ENCODE results near the gene SNX22.

SNX22 gene

DNA sequence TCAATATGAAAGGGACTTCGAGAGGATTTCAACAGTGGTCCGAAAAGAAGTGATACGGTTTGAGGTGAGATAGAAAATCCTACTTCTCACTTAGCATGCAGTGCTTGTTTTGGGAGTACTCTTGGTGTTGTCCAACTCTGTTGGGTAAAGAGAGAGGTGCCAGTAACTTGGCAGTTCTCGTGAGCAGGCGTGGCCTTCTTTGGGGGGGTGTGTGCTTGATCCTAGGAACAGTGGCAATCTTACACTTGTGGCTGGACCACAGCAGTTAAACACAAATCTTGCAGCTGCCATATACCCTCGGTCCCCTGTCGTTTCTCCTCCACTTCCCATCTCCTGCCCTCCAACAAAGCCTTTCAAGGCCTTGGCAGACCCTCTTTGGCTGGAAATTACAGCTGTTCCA lies 15.2 kb upstream of the SNX22 start:
- no peak overlapping the region for H3K27ac ChIP-seq
- no peaks in the 10 kb centered on the region for H3K4me1 ChIP-seq (ENCODE audit: control insufficient read depth in 1 of 2, insufficient read depth in 1 of 2, low read depth in 1 of 2, low read length in 1 of 2)
- H3K4me3 ChIP-seq (ENCODE audit: low read depth in 1 of 2, low read length in 1 of 2): no peak overlapping the region
- no peaks in the 10 kb centered on the region for H3K27me3 ChIP-seq
- TF ChIP-seq, protein P1, sequence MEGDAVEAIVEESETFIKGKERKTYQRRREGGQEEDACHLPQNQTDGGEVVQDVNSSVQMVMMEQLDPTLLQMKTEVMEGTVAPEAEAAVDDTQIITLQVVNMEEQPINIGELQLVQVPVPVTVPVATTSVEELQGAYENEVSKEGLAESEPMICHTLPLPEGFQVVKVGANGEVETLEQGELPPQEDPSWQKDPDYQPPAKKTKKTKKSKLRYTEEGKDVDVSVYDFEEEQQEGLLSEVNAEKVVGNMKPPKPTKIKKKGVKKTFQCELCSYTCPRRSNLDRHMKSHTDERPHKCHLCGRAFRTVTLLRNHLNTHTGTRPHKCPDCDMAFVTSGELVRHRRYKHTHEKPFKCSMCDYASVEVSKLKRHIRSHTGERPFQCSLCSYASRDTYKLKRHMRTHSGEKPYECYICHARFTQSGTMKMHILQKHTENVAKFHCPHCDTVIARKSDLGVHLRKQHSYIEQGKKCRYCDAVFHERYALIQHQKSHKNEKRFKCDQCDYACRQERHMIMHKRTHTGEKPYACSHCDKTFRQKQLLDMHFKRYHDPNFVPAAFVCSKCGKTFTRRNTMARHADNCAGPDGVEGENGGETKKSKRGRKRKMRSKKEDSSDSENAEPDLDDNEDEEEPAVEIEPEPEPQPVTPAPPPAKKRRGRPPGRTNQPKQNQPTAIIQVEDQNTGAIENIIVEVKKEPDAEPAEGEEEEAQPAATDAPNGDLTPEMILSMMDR (IDR thresholded peaks at IDR 0.05): no peak
- no peaks in the 10 kb centered on the region for H3K9me3 ChIP-seq
- peaks cover 90% of the 10 kb centered on the region for H3K36me3 ChIP-seq

DNA sequence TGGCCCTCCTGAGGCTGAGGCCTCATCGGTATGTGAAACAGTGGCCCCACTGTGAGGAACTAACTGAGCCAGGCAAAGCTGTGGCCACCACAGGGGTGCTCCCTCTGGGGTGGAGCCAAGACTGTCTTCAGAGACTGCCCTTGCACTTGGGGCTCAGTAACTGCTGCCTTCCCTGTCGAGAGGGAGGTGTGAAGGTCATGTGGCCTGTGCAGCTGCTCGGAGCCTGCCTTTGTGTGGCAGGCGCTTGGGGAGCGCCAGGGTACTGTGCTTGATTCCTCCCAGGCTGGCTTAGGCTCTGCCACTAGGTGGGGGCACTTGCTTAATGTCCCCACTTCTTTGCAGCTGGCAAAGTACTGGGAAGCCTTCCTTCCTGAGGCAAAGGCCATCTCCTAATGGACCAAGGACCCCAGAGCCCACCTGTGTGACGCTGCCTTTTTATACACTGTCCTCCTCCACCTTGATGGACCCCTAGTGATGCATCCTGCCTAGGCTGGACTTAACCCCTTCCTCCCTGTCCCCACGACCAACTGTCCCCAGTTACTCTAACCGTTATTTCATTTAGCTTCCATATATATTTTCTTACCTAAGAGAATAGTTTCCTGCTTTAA lies 14.2 kb upstream of the SNX22 start:
- Histone ChIP-seq H3K36me3 (peaks cover 90% of the 10 kb centered on the region), H3K4me1 (ENCODE audit: control insufficient read depth in 1 of 2, insufficient read depth in 1 of 2, low read depth in 1 of 2, low read length in 1 of 2) (no peaks in the 10 kb centered on the region), H3K4me3 (ENCODE audit: low read depth in 1 of 2, low read length in 1 of 2) (no peak overlapping the region), H3K9me3 (no peaks in the 10 kb centered on the region), H3K27ac (no peak overlapping the region), H3K27me3 (no peaks in the 10 kb centered on the region)
- TF ChIP-seq, protein P1 (IDR thresholded peaks at IDR 0.05): no peak

DNA sequence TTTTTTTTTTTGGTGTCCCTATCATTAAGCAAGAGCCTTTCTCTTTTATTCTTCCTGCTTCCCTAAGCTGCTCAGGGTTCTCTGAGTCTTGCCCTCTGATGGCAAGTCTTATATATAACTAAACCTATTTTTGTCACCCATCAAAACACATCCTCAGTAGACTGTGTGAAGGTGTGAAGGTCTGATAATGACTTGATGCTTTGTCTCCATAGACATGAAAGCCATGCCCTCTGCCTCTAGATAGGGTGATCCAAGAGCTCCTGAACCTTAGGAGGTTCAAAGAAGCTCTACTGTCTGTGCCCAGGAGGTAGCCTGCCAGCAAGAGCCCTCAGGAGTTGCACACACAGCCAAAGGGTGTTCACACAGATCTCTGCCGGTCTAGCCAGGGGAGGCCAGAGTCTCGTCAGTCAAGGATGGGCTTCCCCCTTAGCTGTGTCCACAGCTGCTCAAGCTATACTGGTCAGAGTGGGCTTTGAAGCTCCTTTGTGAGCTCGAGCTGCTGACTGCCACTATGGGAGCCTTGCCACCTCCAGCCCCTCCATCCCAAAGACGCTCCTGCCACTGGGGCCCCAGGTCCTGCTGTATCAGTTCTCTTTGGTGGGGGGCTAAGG lies 13.1 kb upstream of the SNX22 start:
- Histone ChIP-seq H3K9me3 (no peaks in the 10 kb centered on the region), H3K4me3 (ENCODE audit: low read depth in 1 of 2, low read length in 1 of 2) (no peak overlapping the region), H3K27ac (no peak overlapping the region), H3K4me1 (ENCODE audit: control insufficient read depth in 1 of 2, insufficient read depth in 1 of 2, low read depth in 1 of 2, low read length in 1 of 2) (no peaks in the 10 kb centered on the region), H3K36me3 (peaks cover 90% of the 10 kb centered on the region), H3K27me3 (no peaks in the 10 kb centered on the region)
- TF ChIP-seq, protein P1 (IDR thresholded peaks at IDR 0.05): no peak

DNA sequence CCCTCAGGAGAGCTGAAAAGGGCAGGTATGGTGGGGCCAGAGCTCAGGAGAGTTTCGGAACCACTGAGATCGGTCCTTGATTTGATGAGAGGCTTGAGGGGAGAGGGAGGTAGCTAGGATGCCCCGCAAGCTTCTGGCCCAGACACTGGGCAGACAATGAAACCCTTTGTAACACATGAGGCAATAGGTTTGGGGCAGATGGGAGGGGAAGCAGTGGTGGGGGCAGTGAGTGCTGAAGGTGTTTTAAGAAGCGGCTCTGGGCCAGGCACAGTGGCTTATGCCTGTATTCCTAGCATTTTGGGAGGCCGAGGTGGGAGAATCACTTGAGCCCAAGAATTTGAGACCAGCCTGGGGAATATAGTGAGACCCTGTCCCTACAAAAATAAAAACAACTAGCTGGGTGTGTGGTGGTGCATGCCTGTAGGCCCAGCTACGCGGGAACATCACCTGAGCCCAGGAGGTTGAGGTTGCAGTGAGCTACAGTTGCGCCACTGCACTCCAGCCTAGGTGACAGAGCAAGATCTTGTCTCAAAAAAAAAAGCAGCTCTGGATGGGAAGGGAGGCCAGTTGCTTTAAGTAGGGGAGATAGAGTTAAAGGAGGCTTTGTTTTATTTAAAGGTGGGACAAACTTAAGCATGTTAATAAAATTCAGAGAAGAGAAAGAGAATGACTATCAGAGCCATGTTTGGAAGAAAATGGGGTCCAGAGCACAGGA lies 9.6 kb upstream of the SNX22 start:
- H3K27ac ChIP-seq: no peak overlapping the region
- no peaks in the 10 kb centered on the region for H3K27me3 ChIP-seq
- H3K36me3 ChIP-seq: peaks cover 90% of the 10 kb centered on the region
- TF ChIP-seq, protein P1 (IDR thresholded peaks at IDR 0.05): no peak
- H3K4me1 ChIP-seq (ENCODE audit: control insufficient read depth in 1 of 2, insufficient read depth in 1 of 2, low read depth in 1 of 2, low read length in 1 of 2): no peaks in the 10 kb centered on the region
- H3K4me3 ChIP-seq (ENCODE audit: low read depth in 1 of 2, low read length in 1 of 2): no peak overlapping the region
- no peaks in the 10 kb centered on the region for H3K9me3 ChIP-seq

DNA sequence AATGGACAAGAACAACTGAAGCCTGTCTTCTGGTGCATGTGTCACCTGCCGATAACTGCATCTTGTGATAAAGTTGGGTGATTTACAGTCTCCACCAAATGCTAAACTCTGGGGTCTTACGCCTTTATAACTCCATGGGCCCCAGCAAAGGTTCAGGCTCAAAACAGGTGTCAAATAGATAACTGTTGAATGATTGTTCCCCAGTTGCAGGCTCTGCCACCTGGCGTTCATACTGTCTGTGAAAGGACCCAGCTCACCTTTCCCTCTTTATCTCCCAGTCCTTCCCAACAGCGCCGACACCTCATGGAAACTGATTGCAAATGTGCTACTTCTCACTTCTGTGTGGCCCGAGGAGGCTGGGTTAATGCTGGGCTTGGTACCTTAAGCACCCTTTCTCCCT lies 8.3 kb upstream of the SNX22 start:
- H3K27ac ChIP-seq: no peak overlapping the region
- peaks cover 2% of the 10 kb centered on the region for H3K27me3 ChIP-seq
- no peaks in the 10 kb centered on the region for H3K4me1 ChIP-seq (ENCODE audit: control insufficient read depth in 1 of 2, insufficient read depth in 1 of 2, low read depth in 1 of 2, low read length in 1 of 2)
- H3K4me3 ChIP-seq (ENCODE audit: low read depth in 1 of 2, low read length in 1 of 2): no peak overlapping the region
- peaks cover 78% of the 10 kb centered on the region for H3K36me3 ChIP-seq
- H3K9me3 ChIP-seq: no peaks in the 10 kb centered on the region
- TF ChIP-seq, protein P1 (IDR thresholded peaks at IDR 0.05): no peak

Data from neutrophil (primary cell).